NT2/D1 (cell line): ENCODE measurements around the gene PLXNA2.

Source experiments
- YY1 ChIP-seq: IDR thresholded peaks from 2 replicates; pipeline ENCODE4 v1.6.1; 2011; ENCODE audit not compliant: insufficient read length, insufficient read depth
- ZNF274 ChIP-seq: IDR thresholded peaks from 2 replicates; pipeline ENCODE4 v1.6.1; 2011; ENCODE audit warnings: mild to moderate bottlenecking, low read depth, low read length

- no peak for TF ChIP-seq YY1
- no peak for TF ChIP-seq ZNF274
These were observed 212.3 kb downstream of the PLXNA2 start for GRCh38 chr1:208031932-208032320.
